HepG2 (cell line): ENCODE data around the gene TMEM185B. TPM values are rescaled to one million over a fixed set of nuclear protein-coding genes. Genes with fewer than 3 reads are reported as not detected.
A peak's percentile ranks its signal among the peaks of the same experiment; 100 is the strongest.

Source experiments
- HES4 ChIP-seq: sonication (generic); formaldehyde crosslinking; IDR thresholded peaks from 2 replicates; pipeline ENCODE4 v1.9.0; 2021; ENCODE audit warnings: mild to moderate bottlenecking, missing genetic modification reagents, borderline replicate concordance
- NFE2L1 ChIP-seq: sonication (generic); formaldehyde crosslinking; IDR thresholded peaks from 2 replicates; pipeline ENCODE4 v1.4.0; 2020; ENCODE audit warnings: missing genetic modification reagents, mild to moderate bottlenecking, borderline replicate concordance
- PAF1 ChIP-seq: IDR thresholded peaks from 2 replicates; pipeline ENCODE4 v1.6.1; 2016; ENCODE audit warnings: missing genetic modification reagents, missing compliant biosample characterization
- PPARG ChIP-seq: conservative IDR thresholded peaks from 2 replicates; pipeline ENCODE4 v1.6.1; 2016; ENCODE audit warnings: missing biosample characterization, missing genetic modification reagents
- REL ChIP-seq: sonication (generic); formaldehyde crosslinking; conservative IDR thresholded peaks from 2 replicates; pipeline ENCODE4 v1.8.0; 2022; ENCODE audit warnings: mild to moderate bottlenecking, missing genetic modification reagents, moderate library complexity
- RNF2 ChIP-seq: fragments of 450-650 bp; conservative IDR thresholded peaks from 2 replicates; pipeline ENCODE4 v1.6.1; 2016; ENCODE audit warnings: low read depth
- SMAD9 ChIP-seq: sonication (generic); formaldehyde crosslinking; IDR thresholded peaks from 2 replicates; pipeline ENCODE4 v1.5.1; 2020; ENCODE audit warnings: mild to moderate bottlenecking, missing genetic modification reagents
- SP4 ChIP-seq: sonication (generic); formaldehyde crosslinking; IDR thresholded peaks from 2 replicates; pipeline ENCODE4 v1.8.1; 2023; ENCODE audit warnings: mild to moderate bottlenecking, missing genetic modification reagents
- SP5 ChIP-seq: IDR thresholded peaks from 2 replicates; pipeline ENCODE4 v1.6.1; 2016; ENCODE audit warnings: low read depth, borderline replicate concordance
- TCF12 ChIP-seq, 2 experiments: fragments of 450-650 bp in 1 of 2; sonication (generic) in 1 of 2; formaldehyde crosslinking in 1 of 2; IDR thresholded peaks; 2 replicates each; pipeline versions ENCODE4 v1.6.1 to v1.8.0; 2017 to 2022; ENCODE audit warnings: antibody characterized with exemption in 1 of 2, mild to moderate bottlenecking in 1 of 2, missing genetic modification reagents in 1 of 2, moderate library complexity in 1 of 2
- polyA plus RNA-seq, 8 experiments: library from polyadenylated mRNA; depleted of rRNA in 3 of 8; stranded (reverse) in 7 of 8; unstranded in 1 of 8; fragments of >200 nt; fragmentation: Illumina TruSeq in 4 of 8; extraction: Trizol in 4 of 8; gene quantifications; 2 replicates each; pipeline versions ENCODE4 v1.2.1 to v1.2.3, GENCODE V29; 2011 to 2016; ENCODE audit warnings: low read depth in 4 of 8, missing spikeins in 1 of 8, mixed read lengths in 1 of 8; ENCODE audit not compliant: insufficient read depth in 1 of 8
- total RNA-seq, 5 experiments: library from RNA; depleted of rRNA; stranded (reverse); fragments of >200 nt; fragmentation: Illumina TruSeq; extraction: Trizol; gene quantifications; 2 replicates each; pipeline ENCODE4 v1.2.3, GENCODE V29; 2016; ENCODE audit warnings: low read depth in 1 of 5
- TF ChIP-seq, protein P1 (sequence below): sonication (generic); formaldehyde crosslinking; IDR thresholded peaks from 2 replicates; pipeline ENCODE4 v1.5.0; 2020; ENCODE audit warnings: mild to moderate bottlenecking, missing genetic modification reagents, borderline replicate concordance
- TF ChIP-seq, protein P2 (sequence below): sonication (generic); formaldehyde crosslinking; IDR thresholded peaks from 2 replicates; pipeline ENCODE4 v1.5.1; 2020; ENCODE audit warnings: missing genetic modification reagents, mild to moderate bottlenecking, borderline replicate concordance
- TF ChIP-seq, protein P3 (sequence below): sonication (generic); formaldehyde crosslinking; IDR thresholded peaks from 2 replicates; pipeline ENCODE4 v1.8.0; 2022; ENCODE audit warnings: mild to moderate bottlenecking, missing genetic modification reagents
- TF ChIP-seq, protein P4 (sequence below): fragments of 450-650 bp; IDR thresholded peaks from 2 replicates; pipeline ENCODE4 v1.6.1; 2016
- TF ChIP-seq, protein P5 (sequence below): sonication (generic); formaldehyde crosslinking; IDR thresholded peaks from 2 replicates; pipeline ENCODE4 v1.4.0; 2020; ENCODE audit warnings: missing genetic modification reagents
- TF ChIP-seq, protein P6 (sequence below): sonication (generic); formaldehyde crosslinking; IDR thresholded peaks from 2 replicates; pipeline ENCODE4 v1.5.1; 2020; ENCODE audit warnings: missing genetic modification reagents, mild to moderate bottlenecking, borderline replicate concordance

Gene TMEM185B
- total and polyA plus RNA-seq, 2 of the 13 experiments (the other 11 are each of a cell fraction or from before 2014, with no cell fraction given) = 5.6 to 7.0 TPM

DNA sequence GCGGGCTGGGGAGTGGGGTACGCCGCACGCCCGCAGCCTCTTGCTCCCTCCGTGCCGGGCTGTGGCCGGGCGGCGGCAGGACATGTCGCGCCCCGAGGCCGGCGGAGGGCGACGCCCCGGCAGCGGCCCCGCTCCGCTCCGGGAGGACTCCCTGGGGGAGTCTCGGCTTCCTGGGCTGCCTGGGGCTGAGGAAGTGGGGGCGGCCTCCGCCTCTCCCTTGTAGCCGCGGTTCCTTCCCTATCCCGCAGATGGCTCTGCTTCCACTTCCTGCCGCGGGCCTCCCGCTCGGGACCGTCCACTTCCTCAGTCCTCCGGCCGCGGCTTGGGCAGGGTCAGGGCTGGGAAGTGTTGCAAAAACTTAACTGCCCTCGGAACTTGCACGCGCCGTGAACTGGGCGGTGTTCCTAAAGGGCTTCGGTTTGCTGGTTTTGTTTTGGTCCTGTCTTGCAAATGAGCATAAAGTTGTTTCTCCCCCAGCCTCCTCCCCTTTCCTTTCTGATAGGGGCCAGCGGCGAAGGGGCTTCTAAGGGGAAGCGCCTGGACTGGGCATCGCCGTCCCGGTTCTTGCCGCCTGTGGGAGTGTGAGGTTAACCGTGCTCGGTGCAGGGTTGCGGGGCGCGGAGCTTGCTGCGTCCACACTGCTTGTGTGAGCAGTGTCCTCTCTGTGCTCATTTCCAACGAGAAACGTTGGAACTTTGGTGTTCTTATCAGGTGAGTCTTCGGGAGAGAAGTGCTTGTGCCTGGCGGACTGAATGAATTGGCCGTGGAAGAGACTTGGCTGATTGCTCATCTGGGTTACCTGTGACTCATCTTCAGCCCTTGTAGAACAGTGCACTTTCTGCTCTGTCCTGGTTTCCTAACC is 30.1 kb upstream of the TMEM185B start (continued):
- TF ChIP-seq, protein P1, sequence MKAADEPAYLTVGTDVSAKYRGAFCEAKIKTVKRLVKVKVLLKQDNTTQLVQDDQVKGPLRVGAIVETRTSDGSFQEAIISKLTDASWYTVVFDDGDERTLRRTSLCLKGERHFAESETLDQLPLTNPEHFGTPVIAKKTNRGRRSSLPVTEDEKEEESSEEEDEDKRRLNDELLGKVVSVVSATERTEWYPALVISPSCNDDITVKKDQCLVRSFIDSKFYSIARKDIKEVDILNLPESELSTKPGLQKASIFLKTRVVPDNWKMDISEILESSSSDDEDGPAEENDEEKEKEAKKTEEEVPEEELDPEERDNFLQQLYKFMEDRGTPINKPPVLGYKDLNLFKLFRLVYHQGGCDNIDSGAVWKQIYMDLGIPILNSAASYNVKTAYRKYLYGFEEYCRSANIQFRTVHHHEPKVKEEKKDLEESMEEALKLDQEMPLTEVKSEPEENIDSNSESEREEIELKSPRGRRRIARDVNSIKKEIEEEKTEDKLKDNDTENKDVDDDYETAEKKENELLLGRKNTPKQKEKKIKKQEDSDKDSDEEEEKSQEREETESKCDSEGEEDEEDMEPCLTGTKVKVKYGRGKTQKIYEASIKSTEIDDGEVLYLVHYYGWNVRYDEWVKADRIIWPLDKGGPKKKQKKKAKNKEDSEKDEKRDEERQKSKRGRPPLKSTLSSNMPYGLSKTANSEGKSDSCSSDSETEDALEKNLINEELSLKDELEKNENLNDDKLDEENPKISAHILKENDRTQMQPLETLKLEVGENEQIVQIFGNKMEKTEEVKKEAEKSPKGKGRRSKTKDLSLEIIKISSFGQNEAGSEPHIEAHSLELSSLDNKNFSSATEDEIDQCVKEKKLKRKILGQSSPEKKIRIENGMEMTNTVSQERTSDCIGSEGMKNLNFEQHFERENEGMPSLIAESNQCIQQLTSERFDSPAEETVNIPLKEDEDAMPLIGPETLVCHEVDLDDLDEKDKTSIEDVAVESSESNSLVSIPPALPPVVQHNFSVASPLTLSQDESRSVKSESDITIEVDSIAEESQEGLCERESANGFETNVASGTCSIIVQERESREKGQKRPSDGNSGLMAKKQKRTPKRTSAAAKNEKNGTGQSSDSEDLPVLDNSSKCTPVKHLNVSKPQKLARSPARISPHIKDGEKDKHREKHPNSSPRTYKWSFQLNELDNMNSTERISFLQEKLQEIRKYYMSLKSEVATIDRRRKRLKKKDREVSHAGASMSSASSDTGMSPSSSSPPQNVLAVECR (CRISPR knock-in tag) = peak; percentile 72; the same call in 1 of the 2 replicates
- TF ChIP-seq SP4 (CRISPR knock-in tag) (no peak), SP5 (CRISPR knock-in tag) (no peak), REL (CRISPR knock-in tag) (no peak), TCF12 (IDR thresholded peaks at IDR 0.05) (no peak), TCF12 (CRISPR knock-in tag; IDR thresholded peaks at IDR 0.05) (no peak), SMAD9 (CRISPR knock-in tag) (0 out of 2 replicates have a peak, but pooled peaks have one; percentile 33), PPARG (no peak), PAF1 (CRISPR knock-in tag) (no peak), HES4 (CRISPR knock-in tag) (no peak), NFE2L1 (CRISPR knock-in tag) (no peak; the same call in 1 of the 2 replicates), RNF2 (no peak)
- TF ChIP-seq, protein P2, sequence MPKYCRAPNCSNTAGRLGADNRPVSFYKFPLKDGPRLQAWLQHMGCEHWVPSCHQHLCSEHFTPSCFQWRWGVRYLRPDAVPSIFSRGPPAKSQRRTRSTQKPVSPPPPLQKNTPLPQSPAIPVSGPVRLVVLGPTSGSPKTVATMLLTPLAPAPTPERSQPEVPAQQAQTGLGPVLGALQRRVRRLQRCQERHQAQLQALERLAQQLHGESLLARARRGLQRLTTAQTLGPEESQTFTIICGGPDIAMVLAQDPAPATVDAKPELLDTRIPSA (CRISPR knock-in tag) = no peak
- TF ChIP-seq, protein P3, sequence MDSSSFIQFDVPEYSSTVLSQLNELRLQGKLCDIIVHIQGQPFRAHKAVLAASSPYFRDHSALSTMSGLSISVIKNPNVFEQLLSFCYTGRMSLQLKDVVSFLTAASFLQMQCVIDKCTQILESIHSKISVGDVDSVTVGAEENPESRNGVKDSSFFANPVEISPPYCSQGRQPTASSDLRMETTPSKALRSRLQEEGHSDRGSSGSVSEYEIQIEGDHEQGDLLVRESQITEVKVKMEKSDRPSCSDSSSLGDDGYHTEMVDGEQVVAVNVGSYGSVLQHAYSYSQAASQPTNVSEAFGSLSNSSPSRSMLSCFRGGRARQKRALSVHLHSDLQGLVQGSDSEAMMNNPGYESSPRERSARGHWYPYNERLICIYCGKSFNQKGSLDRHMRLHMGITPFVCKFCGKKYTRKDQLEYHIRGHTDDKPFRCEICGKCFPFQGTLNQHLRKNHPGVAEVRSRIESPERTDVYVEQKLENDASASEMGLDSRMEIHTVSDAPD (CRISPR knock-in tag) = no peak
- TF ChIP-seq, protein P4, sequence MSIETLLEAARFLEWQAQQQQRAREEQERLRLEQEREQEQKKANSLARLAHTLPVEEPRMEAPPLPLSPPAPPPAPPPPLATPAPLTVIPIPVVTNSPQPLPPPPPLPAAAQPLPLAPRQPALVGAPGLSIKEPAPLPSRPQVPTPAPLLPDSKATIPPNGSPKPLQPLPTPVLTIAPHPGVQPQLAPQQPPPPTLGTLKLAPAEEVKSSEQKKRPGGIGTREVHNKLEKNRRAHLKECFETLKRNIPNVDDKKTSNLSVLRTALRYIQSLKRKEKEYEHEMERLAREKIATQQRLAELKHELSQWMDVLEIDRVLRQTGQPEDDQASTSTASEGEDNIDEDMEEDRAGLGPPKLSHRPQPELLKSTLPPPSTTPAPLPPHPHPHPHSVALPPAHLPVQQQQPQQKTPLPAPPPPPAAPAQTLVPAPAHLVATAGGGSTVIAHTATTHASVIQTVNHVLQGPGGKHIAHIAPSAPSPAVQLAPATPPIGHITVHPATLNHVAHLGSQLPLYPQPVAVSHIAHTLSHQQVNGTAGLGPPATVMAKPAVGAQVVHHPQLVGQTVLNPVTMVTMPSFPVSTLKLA = no peak
- TF ChIP-seq, protein P5, sequence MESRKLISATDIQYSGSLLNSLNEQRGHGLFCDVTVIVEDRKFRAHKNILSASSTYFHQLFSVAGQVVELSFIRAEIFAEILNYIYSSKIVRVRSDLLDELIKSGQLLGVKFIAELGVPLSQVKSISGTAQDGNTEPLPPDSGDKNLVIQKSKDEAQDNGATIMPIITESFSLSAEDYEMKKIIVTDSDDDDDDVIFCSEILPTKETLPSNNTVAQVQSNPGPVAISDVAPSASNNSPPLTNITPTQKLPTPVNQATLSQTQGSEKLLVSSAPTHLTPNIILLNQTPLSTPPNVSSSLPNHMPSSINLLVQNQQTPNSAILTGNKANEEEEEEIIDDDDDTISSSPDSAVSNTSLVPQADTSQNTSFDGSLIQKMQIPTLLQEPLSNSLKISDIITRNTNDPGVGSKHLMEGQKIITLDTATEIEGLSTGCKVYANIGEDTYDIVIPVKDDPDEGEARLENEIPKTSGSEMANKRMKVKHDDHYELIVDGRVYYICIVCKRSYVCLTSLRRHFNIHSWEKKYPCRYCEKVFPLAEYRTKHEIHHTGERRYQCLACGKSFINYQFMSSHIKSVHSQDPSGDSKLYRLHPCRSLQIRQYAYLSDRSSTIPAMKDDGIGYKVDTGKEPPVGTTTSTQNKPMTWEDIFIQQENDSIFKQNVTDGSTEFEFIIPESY (CRISPR knock-in tag) = no peak; the same call in 1 of the 2 replicates
- TF ChIP-seq, protein P6, sequence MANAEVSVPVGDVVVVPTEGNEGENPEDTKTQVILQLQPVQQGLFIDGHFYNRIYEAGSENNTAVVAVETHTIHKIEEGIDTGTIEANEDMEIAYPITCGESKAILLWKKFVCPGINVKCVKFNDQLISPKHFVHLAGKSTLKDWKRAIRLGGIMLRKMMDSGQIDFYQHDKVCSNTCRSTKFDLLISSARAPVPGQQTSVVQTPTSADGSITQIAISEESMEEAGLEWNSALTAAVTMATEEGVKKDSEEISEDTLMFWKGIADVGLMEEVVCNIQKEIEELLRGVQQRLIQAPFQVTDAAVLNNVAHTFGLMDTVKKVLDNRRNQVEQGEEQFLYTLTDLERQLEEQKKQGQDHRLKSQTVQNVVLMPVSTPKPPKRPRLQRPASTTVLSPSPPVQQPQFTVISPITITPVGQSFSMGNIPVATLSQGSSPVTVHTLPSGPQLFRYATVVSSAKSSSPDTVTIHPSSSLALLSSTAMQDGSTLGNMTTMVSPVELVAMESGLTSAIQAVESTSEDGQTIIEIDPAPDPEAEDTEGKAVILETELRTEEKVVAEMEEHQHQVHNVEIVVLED (CRISPR knock-in tag) = no peak; the same call in 1 of the 2 replicates
